Measurements from ENCODE around the gene SMAD7.

The SMAD7 gene

GRCh38 chr18:48946329-48946835 lies 4.4 kb downstream of the SMAD7 start:
- Histone ChIP-seq H2BK5ac (ENCODE audit: low read length) (no peak overlapping the region), H3K9ac (ENCODE audit: low read length) (peak overlapping the region; percentile 99), H3K4me1 (ENCODE audit: control insufficient read depth, low read depth, low read length) (peaks cover 51% of the 10 kb centered on the region), H3K27me3 (ENCODE audit: insufficient read depth, low read length, poor library complexity) (no peaks in the 10 kb centered on the region), H3K79me2 (ENCODE audit: control insufficient read depth, insufficient read depth, low read length) (peaks cover 100% of the 10 kb centered on the region), H3K4ac (ENCODE audit: low read depth, low read length) (no peak overlapping the region), H3K4me2 (ENCODE audit: low read length) (peak overlapping the region; percentile 95), H3K27ac (ENCODE audit: low read depth, low read length) (no peak overlapping the region), H3K23ac (ENCODE audit: low read length) (no peak overlapping the region), H3K18ac (ENCODE audit: low read length) (no peak overlapping the region), H2AK5ac (ENCODE audit: low read length) (no peak overlapping the region), H2BK120ac (ENCODE audit: low read depth, low read length) (no peak overlapping the region), H4K5ac (ENCODE audit: low read length) (no peak overlapping the region), H2BK15ac (replicated peaks; ENCODE audit: low read depth) (no peak overlapping the region), H4K8ac (ENCODE audit: low read depth, low read length) (no peak overlapping the region), H3K56ac (ENCODE audit: low read length) (peak overlapping the region; percentile 62), H3K4me3 (ENCODE audit: low read length) (peak overlapping the region; percentile 3), H3K36me3 (ENCODE audit: control insufficient read depth, insufficient read depth, low read length) (peaks cover 27% of the 10 kb centered on the region), H3K79me1 (ENCODE audit: low read length) (no peaks in the 10 kb centered on the region)
- no peak for DNase-seq
- no CpG with 5 or more reads among the region's 8 CpGs for WGBS (ENCODE audit: extremely low coverage, insufficient coverage, low lambda C conversion rate)

DNA sequence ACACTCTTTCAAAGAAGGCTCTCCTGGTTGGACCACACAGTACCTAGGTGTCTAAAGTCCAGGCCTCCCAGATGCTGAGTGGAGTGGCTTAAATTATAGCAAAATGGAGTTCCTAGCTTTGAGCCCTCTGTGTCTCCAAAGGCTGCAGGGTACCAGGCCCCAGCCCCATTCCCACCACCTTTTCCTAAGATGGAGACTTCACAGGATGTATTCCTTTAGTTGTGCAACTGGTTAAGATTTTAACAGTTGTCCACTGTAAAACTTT lies 4.9 kb downstream of the SMAD7 start:
- H3K9ac ChIP-seq (ENCODE audit: low read length) = peak overlapping the region; percentile 50
- no peak overlapping the region for H3K27ac ChIP-seq (ENCODE audit: low read depth, low read length)
- peaks cover 54% of the 10 kb centered on the region for H3K4me1 ChIP-seq (ENCODE audit: control insufficient read depth, low read depth, low read length)
- no peak overlapping the region for H4K5ac ChIP-seq (ENCODE audit: low read length)
- no peak overlapping the region for H2BK15ac ChIP-seq (replicated peaks; ENCODE audit: low read depth)
- DNase-seq = no peak
- H3K79me2 ChIP-seq (ENCODE audit: control insufficient read depth, insufficient read depth, low read length) = peaks cover 100% of the 10 kb centered on the region
- H2BK5ac ChIP-seq (ENCODE audit: low read length) = no peak overlapping the region
- peaks cover 28% of the 10 kb centered on the region for H3K36me3 ChIP-seq (ENCODE audit: control insufficient read depth, insufficient read depth, low read length)
- no peak overlapping the region for H3K4ac ChIP-seq (ENCODE audit: low read depth, low read length)
- peak overlapping the region; percentile 51 for H3K56ac ChIP-seq (ENCODE audit: low read length)
- H3K18ac ChIP-seq (ENCODE audit: low read length) = no peak overlapping the region
- H3K4me3 ChIP-seq (ENCODE audit: low read length) = no peak overlapping the region
- peak overlapping the region; percentile 5 for H3K4me2 ChIP-seq (ENCODE audit: low read length)
- no peak overlapping the region for H2BK120ac ChIP-seq (ENCODE audit: low read depth, low read length)
- H3K23ac ChIP-seq (ENCODE audit: low read length) = no peak overlapping the region
- H3K79me1 ChIP-seq (ENCODE audit: low read length) = no peaks in the 10 kb centered on the region
- no peak overlapping the region for H4K8ac ChIP-seq (ENCODE audit: low read depth, low read length)
- H2AK5ac ChIP-seq (ENCODE audit: low read length) = no peak overlapping the region
- no peaks in the 10 kb centered on the region for H3K27me3 ChIP-seq (ENCODE audit: insufficient read depth, low read length, poor library complexity)

- H3K56ac ChIP-seq (ENCODE audit: low read length) = peak overlapping the region; percentile 18
- no peak overlapping the region for H3K18ac ChIP-seq (ENCODE audit: low read length)
- no peaks in the 10 kb centered on the region for H3K27me3 ChIP-seq (ENCODE audit: insufficient read depth, low read length, poor library complexity)
- H2BK5ac ChIP-seq (ENCODE audit: low read length) = no peak overlapping the region
- H4K8ac ChIP-seq (ENCODE audit: low read depth, low read length) = no peak overlapping the region
- H2BK15ac ChIP-seq (replicated peaks; ENCODE audit: low read depth) = no peak overlapping the region
- peaks cover 60% of the 10 kb centered on the region for H3K4me1 ChIP-seq (ENCODE audit: control insufficient read depth, low read depth, low read length)
- peaks cover 100% of the 10 kb centered on the region for H3K79me2 ChIP-seq (ENCODE audit: control insufficient read depth, insufficient read depth, low read length)
- H4K5ac ChIP-seq (ENCODE audit: low read length) = no peak overlapping the region
- no peaks in the 10 kb centered on the region for H3K79me1 ChIP-seq (ENCODE audit: low read length)
- H2BK120ac ChIP-seq (ENCODE audit: low read depth, low read length) = no peak overlapping the region
- H3K4me3 ChIP-seq (ENCODE audit: low read length) = no peak overlapping the region
- peak overlapping the region; percentile 5 for H3K4me2 ChIP-seq (ENCODE audit: low read length)
- H3K27ac ChIP-seq (ENCODE audit: low read depth, low read length) = no peak overlapping the region
- DNase-seq = no peak
- H3K23ac ChIP-seq (ENCODE audit: low read length) = no peak overlapping the region
- H3K36me3 ChIP-seq (ENCODE audit: control insufficient read depth, insufficient read depth, low read length) = peaks cover 28% of the 10 kb centered on the region
- H3K4ac ChIP-seq (ENCODE audit: low read depth, low read length) = no peak overlapping the region
- no peak overlapping the region for H2AK5ac ChIP-seq (ENCODE audit: low read length)
- WGBS (ENCODE audit: extremely low coverage, insufficient coverage, low lambda C conversion rate) = no CpG with 5 or more reads among the region's 7 CpGs
- H3K9ac ChIP-seq (ENCODE audit: low read length) = peak overlapping the region; percentile 33
Observed at GRCh38 chr18:48944634-48945033, 6.1 kb downstream of the SMAD7 start.

GRCh38 chr18:48943736-48944527 lies 6.8 kb downstream of the SMAD7 start:
- Histone ChIP-seq H2BK15ac (replicated peaks; ENCODE audit: low read depth) (no peak overlapping the region), H3K23ac (ENCODE audit: low read length) (no peak overlapping the region), H2BK5ac (ENCODE audit: low read length) (no peak overlapping the region), H4K8ac (ENCODE audit: low read depth, low read length) (no peak overlapping the region), H2BK120ac (ENCODE audit: low read depth, low read length) (no peak overlapping the region), H3K27me3 (ENCODE audit: insufficient read depth, low read length, poor library complexity) (no peaks in the 10 kb centered on the region), H2AK5ac (ENCODE audit: low read length) (no peak overlapping the region), H4K5ac (ENCODE audit: low read length) (no peak overlapping the region), H3K4me3 (ENCODE audit: low read length) (no peak overlapping the region), H3K79me1 (ENCODE audit: low read length) (no peaks in the 10 kb centered on the region), H3K36me3 (ENCODE audit: control insufficient read depth, insufficient read depth, low read length) (peaks cover 26% of the 10 kb centered on the region), H3K4me1 (ENCODE audit: control insufficient read depth, low read depth, low read length) (peaks cover 63% of the 10 kb centered on the region), H3K4ac (ENCODE audit: low read depth, low read length) (no peak overlapping the region), H3K79me2 (ENCODE audit: control insufficient read depth, insufficient read depth, low read length) (peaks cover 100% of the 10 kb centered on the region), H3K18ac (ENCODE audit: low read length) (no peak overlapping the region), H3K27ac (ENCODE audit: low read depth, low read length) (no peak overlapping the region), H3K56ac (ENCODE audit: low read length) (peak overlapping the region; percentile 50), H3K9ac (ENCODE audit: low read length) (peak overlapping the region; percentile 35), H3K4me2 (ENCODE audit: low read length) (peak overlapping the region; percentile 23)
- WGBS (ENCODE audit: extremely low coverage, insufficient coverage, low lambda C conversion rate) = no CpG with 5 or more reads among the region's 8 CpGs
- DNase-seq = no peak

DNA sequence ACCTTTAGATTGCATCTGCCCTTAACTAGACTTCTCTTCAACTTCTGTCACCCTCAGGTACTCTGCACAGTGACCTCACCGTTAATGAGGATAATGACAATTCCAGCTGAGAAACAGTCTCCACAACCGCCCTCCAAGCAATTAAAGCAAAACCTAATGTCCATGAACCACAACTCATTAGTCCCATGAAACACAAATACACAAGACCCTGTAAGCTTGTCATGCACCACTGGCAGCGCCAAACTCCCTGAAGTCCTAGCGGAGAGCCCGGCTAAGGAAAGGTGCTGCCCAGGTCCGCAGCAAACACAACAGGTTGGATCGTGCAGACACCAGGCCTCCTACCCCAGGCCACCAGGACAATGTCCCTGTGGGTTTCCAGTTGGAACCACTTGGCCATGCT lies 7.4 kb downstream of the SMAD7 start:
- no peak for DNase-seq
- WGBS (ENCODE audit: extremely low coverage, insufficient coverage, low lambda C conversion rate) = no CpG with 5 or more reads among the region's 7 CpGs
- Histone ChIP-seq H2BK120ac (ENCODE audit: low read depth, low read length) (no peak overlapping the region), H3K4me2 (ENCODE audit: low read length) (peak overlapping the region; percentile 23), H3K18ac (ENCODE audit: low read length) (no peak overlapping the region), H3K36me3 (ENCODE audit: control insufficient read depth, insufficient read depth, low read length) (peaks cover 26% of the 10 kb centered on the region), H2BK5ac (ENCODE audit: low read length) (no peak overlapping the region), H2BK15ac (replicated peaks; ENCODE audit: low read depth) (no peak overlapping the region), H3K23ac (ENCODE audit: low read length) (peak overlapping the region; percentile 59), H3K27ac (ENCODE audit: low read depth, low read length) (no peak overlapping the region), H3K79me2 (ENCODE audit: control insufficient read depth, insufficient read depth, low read length) (peaks cover 100% of the 10 kb centered on the region), H3K4me3 (ENCODE audit: low read length) (no peak overlapping the region), H4K5ac (ENCODE audit: low read length) (no peak overlapping the region), H3K27me3 (ENCODE audit: insufficient read depth, low read length, poor library complexity) (no peaks in the 10 kb centered on the region), H3K56ac (ENCODE audit: low read length) (peak overlapping the region; percentile 50), H3K4me1 (ENCODE audit: control insufficient read depth, low read depth, low read length) (peaks cover 63% of the 10 kb centered on the region), H3K4ac (ENCODE audit: low read depth, low read length) (no peak overlapping the region), H3K9ac (ENCODE audit: low read length) (peak overlapping the region; percentile 35), H2AK5ac (ENCODE audit: low read length) (no peak overlapping the region), H4K8ac (ENCODE audit: low read depth, low read length) (no peak overlapping the region), H3K79me1 (ENCODE audit: low read length) (no peaks in the 10 kb centered on the region)
